ENCODE measurements around the gene UPK1B.
"Not testable (repeated sequence)": the region's sequence is repeated elsewhere in the genome, so short reads cannot be mapped to it uniquely, and the experiment has no call there.

Gene UPK1B

GRCh38 chr3:119173325-119173724 lies at the start of gene UPK1B:
TSS of gene UPK1B (plus strand) at chr3:119173598. CDS start at chr3:119186742, 13,144 bp downstream.
- no peak for FAIRE-seq

- FAIRE-seq: no peak
Observed at GRCh38 chr3:119125342-119125741, 48.1 kb upstream of the UPK1B start.

- FAIRE-seq: no peak
Observed at GRCh38 chr3:119125742-119126504, 47.5 kb upstream of the UPK1B start.

GRCh38 chr3:119130291-119130690 lies 43.1 kb upstream of the UPK1B start:
- FAIRE-seq: not testable (repeated sequence)

GRCh38 chr3:119132291-119132690 lies 41.1 kb upstream of the UPK1B start:
- not testable (repeated sequence) for FAIRE-seq

GRCh38 chr3:119139360-119139759 lies 34.0 kb upstream of the UPK1B start:
- FAIRE-seq: not testable (repeated sequence)

GRCh38 chr3:119140466-119140865 lies 32.9 kb upstream of the UPK1B start:
- no peak for FAIRE-seq

GRCh38 chr3:119145128-119145499 lies 28.3 kb upstream of the UPK1B start:
- FAIRE-seq: no peak

GRCh38 chr3:119145500-119146167 lies 27.8 kb upstream of the UPK1B start, which contains the start of gene TEX55:
TSS of gene TEX55 (plus strand) at chr3:119146165. CDS start at chr3:119146190, 25 bp downstream.
- no peak for FAIRE-seq

- FAIRE-seq: no peak
Observed at GRCh38 chr3:119146578-119147375, 26.6 kb upstream of the UPK1B start.

GRCh38 chr3:119147494-119147893 lies 25.9 kb upstream of the UPK1B start:
- no peak for FAIRE-seq

- FAIRE-seq: no peak
Observed at GRCh38 chr3:119148493-119149180, 24.8 kb upstream of the UPK1B start.

GRCh38 chr3:119149484-119149883 lies 23.9 kb upstream of the UPK1B start:
- no peak for FAIRE-seq

- FAIRE-seq: no peak
Observed at GRCh38 chr3:119156868-119157267, 16.5 kb upstream of the UPK1B start.

GRCh38 chr3:119157971-119158370 lies 15.4 kb upstream of the UPK1B start:
- no peak for FAIRE-seq

GRCh38 chr3:119160361-119160760 lies 13.0 kb upstream of the UPK1B start:
- no peak for FAIRE-seq

- FAIRE-seq: no peak
Observed at GRCh38 chr3:119160815-119161214, 12.6 kb upstream of the UPK1B start.

- no peak for FAIRE-seq
Observed at GRCh38 chr3:119161240-119161639, 12.2 kb upstream of the UPK1B start.

- FAIRE-seq: not testable (repeated sequence)
Observed at GRCh38 chr3:119164745-119165144, 8.7 kb upstream of the UPK1B start.

GRCh38 chr3:119170821-119171220 lies 2.6 kb upstream of the UPK1B start:
- no peak for FAIRE-seq

- FAIRE-seq: no peak
Observed at GRCh38 chr3:119175872-119176756, 2.7 kb downstream of the UPK1B start.

GRCh38 chr3:119176778-119177177 lies 3.4 kb downstream of the UPK1B start:
- FAIRE-seq: no peak
